AG04449 (cell line): ENCODE data around the gene TMPRSS6.

Experiments used
- CTCF ChIA-PET: fragments of 350-600 bp; formaldehyde crosslinking; extraction: SDS; loops from one replicate; lab custom pipeline; 2021; ENCODE audit warnings: antibody characterized with exemption; lab: Yijun Ruan, JAX
- POLR2A ChIA-PET: fragments of 400-600, 350-600 bp; formaldehyde crosslinking; extraction: SDS; loops from one replicate; lab custom pipeline; 2020; ENCODE audit warnings: antibody characterized with exemption, inconsistent platforms; lab: Yijun Ruan, JAX
- DNase-seq: peaks from one replicate; pipeline ENCODE4 v3.0.0-alpha.2; 2010; ENCODE audit warnings: low read depth, low spot score
- H3K4me3 ChIP-seq: 2 replicates; pipeline ENCODE4 v1.5.1; 2011; ENCODE audit warnings: low read depth, mild to moderate bottlenecking, control low read depth, low read length
- CTCF ChIP-seq: IDR thresholded peaks from one replicate; pipeline ENCODE4 v1.5.1; 2011; ENCODE audit warnings: mild to moderate bottlenecking, moderate library complexity, low read length, control low read depth, inconsistent platforms; ENCODE audit not compliant: insufficient read depth; ENCODE audit errors: missing control alignments

The TMPRSS6 gene

GRCh38 chr22:37043209-37043827 is 66.2 kb downstream of the TMPRSS6 start:
- DNase-seq, result no peak
- CTCF ChIA-PET, result interaction anchor here (1.0 to 5.1 kb wide), 11 partner anchors 10 to 497 kb away, joined by 3 to 78 read pairs (median 4); no protein-coding TSS in a partner anchor
- POLR2A ChIA-PET, result interaction anchor here (0.7 kb wide), 1 partner anchor 10 kb away, joined by 3 read pairs; no protein-coding TSS in a partner anchor

GRCh38 chr22:37039466-37039865 is 70.0 kb downstream of the TMPRSS6 start:
- H3K4me3 ChIP-seq, result no peak overlapping the region
- DNase-seq, result no peak
- CTCF ChIA-PET, result interaction anchor here (1.3 kb wide), 1 partner anchor 160 kb away, joined by 3 read pairs; no protein-coding TSS in a partner anchor
- TF ChIP-seq CTCF, result no peak
- POLR2A ChIA-PET, result no interaction called here

More at GRCh38 chr22:37043209-37043827, 66.2 kb downstream of the TMPRSS6 start:
- TF ChIP-seq CTCF, result no peak
- H3K4me3 ChIP-seq, result no peak overlapping the region

- ChIA-PET POLR2A (interaction anchor here (1.2 kb wide), 1 partner anchor 12 kb away, joined by 3 read pairs; no protein-coding TSS in a partner anchor), CTCF (interaction anchor here (1.3 to 2.5 kb wide), 4 partner anchors 8 to 16 kb away, joined by 3 to 12 read pairs (median 7); no protein-coding TSS in a partner anchor)
- no peak overlapping the region for H3K4me3 ChIP-seq
- TF ChIP-seq CTCF, result no peak
- no peak for DNase-seq
These were observed 71.8 kb downstream of the TMPRSS6 start for GRCh38 chr22:37037669-37038068.

- no peak for TF ChIP-seq CTCF
- ChIA-PET POLR2A (interaction anchor here (0.7 to 1.2 kb wide), 2 partner anchors 11 to 297 kb away, joined by 3 to 4 read pairs; no protein-coding TSS in a partner anchor), CTCF (interaction anchor here (0.8 to 2.5 kb wide), 4 partner anchors 9 to 162 kb away, joined by 3 to 12 read pairs (median 7); no protein-coding TSS in a partner anchor)
- H3K4me3 ChIP-seq, result no peak overlapping the region
- no peak for DNase-seq
These were observed 72.7 kb downstream of the TMPRSS6 start for GRCh38 chr22:37036655-37037377.

- DNase-seq, result no peak
- no peak for TF ChIP-seq CTCF
- ChIA-PET POLR2A (interaction anchor here (1.0 kb wide), 1 partner anchor 9 kb away, joined by 3 read pairs; no protein-coding TSS in a partner anchor), CTCF (interaction anchor here (1.5 to 6.5 kb wide), 3 partner anchors 11 to 12 kb away, joined by 7 to 78 read pairs (median 65); no protein-coding TSS in a partner anchor)
- H3K4me3 ChIP-seq, result no peak overlapping the region
These were observed 75.7 kb downstream of the TMPRSS6 start for GRCh38 chr22:37033605-37034430.
